WI38 (cell line): ENCODE measurements around the gene MOV10L1.

Experiments
- H3K4me3 ChIP-seq: 2 replicates; pipeline ENCODE4 v1.5.1; 2011; ENCODE audit warnings: low read depth, mild to moderate bottlenecking, control low read depth, low read length
- TF ChIP-seq, protein P1 (sequence below): IDR thresholded peaks from 2 replicates; pipeline ENCODE4 v1.5.1; 2012; ENCODE audit warnings: low read depth, mild to moderate bottlenecking, control low read depth, low read length

The MOV10L1 gene

DNA sequence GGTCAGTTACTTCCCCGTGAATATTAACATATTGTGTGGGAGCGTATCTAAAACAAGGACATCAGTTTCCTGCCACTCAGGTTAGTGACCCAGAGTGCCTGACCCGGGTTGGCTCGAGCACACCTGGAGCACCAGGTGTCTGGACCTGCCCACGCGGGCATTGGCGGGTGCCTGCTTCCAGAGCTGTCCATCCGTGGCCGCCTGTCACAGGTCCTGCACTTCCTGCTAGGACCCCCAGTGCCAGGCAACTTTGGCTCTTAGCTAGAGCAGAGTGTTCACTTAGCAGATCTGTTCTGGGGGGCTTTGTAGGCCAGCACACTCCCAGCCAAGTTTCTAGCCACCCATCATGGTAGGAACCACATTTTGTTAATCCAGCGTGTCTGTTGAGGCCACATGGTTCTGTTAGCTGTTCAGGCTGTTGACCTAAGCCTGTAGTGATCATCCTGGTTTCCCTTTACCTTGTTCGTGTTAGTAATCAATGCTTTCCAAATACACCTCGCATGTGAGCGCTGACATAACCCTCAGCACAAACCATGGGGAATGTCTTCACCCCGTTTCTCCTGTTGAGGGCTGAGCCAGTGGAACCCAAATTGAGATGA, 29.5 kb downstream of the MOV10L1 start:
- H3K4me3 ChIP-seq: no peak overlapping the region
- TF ChIP-seq, protein P1, sequence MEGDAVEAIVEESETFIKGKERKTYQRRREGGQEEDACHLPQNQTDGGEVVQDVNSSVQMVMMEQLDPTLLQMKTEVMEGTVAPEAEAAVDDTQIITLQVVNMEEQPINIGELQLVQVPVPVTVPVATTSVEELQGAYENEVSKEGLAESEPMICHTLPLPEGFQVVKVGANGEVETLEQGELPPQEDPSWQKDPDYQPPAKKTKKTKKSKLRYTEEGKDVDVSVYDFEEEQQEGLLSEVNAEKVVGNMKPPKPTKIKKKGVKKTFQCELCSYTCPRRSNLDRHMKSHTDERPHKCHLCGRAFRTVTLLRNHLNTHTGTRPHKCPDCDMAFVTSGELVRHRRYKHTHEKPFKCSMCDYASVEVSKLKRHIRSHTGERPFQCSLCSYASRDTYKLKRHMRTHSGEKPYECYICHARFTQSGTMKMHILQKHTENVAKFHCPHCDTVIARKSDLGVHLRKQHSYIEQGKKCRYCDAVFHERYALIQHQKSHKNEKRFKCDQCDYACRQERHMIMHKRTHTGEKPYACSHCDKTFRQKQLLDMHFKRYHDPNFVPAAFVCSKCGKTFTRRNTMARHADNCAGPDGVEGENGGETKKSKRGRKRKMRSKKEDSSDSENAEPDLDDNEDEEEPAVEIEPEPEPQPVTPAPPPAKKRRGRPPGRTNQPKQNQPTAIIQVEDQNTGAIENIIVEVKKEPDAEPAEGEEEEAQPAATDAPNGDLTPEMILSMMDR: no peak

DNA sequence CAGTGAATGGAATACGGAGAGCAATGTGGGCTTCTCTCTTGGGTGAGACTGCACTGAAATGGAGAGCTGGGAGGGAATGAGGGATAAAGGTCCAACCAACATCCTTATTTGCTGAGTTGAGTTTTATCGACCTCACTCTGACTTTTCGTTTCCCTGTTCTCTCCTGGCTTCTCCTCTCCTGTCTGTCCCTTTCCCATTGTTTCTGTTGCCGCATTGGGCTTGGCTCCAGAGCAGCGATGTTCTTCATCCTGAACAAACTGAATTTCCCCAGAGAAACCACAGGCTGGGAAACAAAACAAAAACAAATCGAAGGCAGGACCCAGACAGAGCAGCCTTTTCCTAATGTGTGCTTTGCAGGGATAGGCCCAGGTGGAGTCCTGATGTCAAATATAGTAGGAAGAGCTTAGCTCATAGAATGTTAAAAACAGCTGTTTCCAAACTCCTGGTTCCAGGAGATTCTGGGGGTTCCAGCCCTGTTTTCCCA, 30.0 kb downstream of the MOV10L1 start:
- H3K4me3 ChIP-seq: no peak overlapping the region
- TF ChIP-seq, protein P1: no peak

DNA sequence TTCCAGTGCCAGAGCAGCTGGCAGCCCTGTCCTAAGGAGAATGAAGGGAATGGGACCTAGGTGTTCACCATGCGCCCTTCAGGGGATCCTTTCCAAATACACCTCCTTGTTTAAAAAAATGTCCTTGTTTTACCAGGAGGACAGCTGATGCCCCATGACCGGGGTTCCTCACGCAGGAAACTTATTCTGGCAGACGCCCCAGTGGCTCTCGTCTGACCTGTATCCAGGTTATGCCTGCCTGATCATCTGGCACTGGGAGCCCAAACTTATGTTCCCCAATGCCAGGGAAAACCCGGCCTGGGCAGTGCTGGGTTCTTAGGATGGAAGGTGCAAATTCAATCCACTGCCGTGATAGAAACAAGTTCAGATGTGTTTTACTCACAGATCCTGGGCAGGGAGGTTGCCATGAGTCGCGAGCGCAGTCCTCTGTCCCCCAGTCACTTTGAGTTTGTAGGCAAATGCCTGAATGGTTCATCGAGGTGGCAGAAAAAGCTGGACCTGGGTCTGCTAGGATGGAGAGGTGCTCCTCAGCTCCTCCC, 31.5 kb downstream of the MOV10L1 start:
- no peak overlapping the region for H3K4me3 ChIP-seq
- TF ChIP-seq, protein P1: no peak

DNA sequence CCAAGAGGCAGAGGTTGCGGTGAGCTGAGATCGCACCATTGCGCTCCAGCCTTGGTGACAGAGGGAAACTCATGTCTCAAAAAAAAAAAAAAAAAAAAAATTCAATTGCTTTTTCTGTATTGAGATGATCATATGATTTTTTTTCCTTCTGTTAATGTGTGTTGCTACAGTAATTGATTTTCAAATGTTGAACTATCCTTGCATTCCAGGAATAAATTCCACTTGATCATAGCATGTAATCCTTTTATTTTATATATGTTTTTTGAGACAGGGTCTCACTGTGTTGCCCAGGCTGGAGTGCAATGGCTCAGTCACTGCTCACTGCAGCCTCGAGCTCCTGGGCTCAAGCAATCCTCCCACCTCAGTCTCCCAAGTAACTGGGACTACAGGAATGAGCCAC, 33.3 kb downstream of the MOV10L1 start:
- H3K4me3 ChIP-seq: no peak overlapping the region
- TF ChIP-seq, protein P1: no peak

DNA sequence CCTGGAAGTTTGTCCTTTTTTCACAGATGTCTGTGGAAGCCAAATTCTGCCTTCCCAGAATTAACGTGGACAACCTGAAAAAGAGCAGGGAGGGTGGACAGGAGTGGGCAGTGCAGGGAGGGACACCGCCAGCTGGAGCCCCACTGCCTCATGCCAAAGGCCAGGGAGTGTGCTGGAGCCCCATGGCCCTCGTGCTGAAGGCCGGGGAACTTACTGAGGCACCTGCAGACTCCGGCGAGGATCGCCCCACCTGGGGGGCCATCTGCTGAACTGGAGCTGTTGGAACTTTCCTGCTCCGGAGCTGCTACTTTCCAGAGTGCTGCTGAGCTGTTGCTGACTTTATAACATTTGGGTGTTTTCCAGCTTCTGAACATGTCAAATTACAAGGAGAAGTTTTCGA, 35.2 kb downstream of the MOV10L1 start:
- TF ChIP-seq, protein P1: no peak
- no peak overlapping the region for H3K4me3 ChIP-seq

DNA sequence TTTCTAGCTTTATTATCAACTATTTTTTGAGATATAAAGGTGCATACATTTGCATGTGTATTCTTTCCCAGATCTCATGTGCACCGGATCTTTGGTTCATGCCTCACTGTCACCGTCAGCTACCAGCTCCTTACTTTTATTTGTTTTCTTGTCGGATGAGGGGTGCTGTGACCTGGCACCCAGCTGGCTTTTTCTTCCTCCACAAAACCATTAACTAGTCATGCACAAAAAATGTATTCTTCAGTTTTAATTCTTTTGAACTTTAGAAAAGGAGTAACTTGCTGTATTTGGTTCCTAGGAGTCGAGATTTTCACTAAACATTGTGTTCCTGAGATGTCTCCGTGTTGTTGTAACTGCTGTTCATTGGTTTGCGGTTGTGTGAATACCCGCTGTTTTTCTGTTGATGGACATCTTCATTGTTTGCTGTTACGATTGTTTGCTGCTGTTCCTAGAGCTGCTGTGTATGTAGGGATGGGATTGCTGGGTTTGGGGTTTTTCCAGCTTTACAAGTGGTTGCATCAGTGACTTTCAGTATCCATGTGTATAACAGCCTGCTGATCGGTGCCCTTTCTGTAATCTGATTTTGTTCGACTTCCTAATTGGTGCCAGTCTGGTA, 39.4 kb downstream of the MOV10L1 start:
- H3K4me3 ChIP-seq: no peak overlapping the region
- TF ChIP-seq, protein P1: no peak

DNA sequence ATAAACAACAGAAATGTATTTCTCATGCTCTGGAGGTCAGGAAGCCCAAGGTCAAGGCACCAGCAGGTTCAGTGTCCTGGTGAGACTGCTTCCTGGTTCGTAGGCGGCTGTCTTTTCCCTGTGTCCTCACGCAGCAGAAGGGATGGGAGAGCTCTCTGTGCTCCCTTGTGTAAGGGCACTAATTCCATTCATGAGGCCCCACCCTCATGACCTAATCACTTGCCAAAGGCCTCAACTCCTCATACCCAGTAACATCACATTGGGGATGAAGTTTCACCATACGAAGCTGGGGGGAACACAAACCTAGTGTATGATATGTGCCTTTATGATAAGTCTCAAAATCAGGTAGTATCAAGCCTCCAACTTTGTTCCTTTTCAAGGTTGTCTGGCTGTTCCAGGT, 42.1 kb downstream of the MOV10L1 start:
- TF ChIP-seq, protein P1: no peak
- H3K4me3 ChIP-seq: no peak overlapping the region
